Measurements from ENCODE around the gene SLC25A34. TPM values are rescaled to one million over a fixed set of nuclear protein-coding genes. Genes with fewer than 3 reads are reported as not detected.

Gene SLC25A34
- total and polyA plus RNA-seq, 2 of the 13 experiments (the other 11 are each of a cell fraction or from before 2014, with no cell fraction given) = 0.13 to 0.18 TPM

- H3K4me1 ChIP-seq (ENCODE audit: insufficient read depth, low read length) = no peaks in the 10 kb centered on the region
- intact Hi-C loops (cut with micrococcal nuclease; ENCODE audit: unreplicated experiment) (no loop called here), in situ Hi-C loops (cut with HindIII; ENCODE audit: extremely low pct_ligation_motif_present, low pct_unique_long_range_greater_than_20kb) (no loop called here)
- WGBS (ENCODE audit: low lambda C conversion rate) = 96% methylated on average over 4 of the region's 26 CpGs
- CTCF ChIA-PET (ENCODE audit: low intra/inter-chr PET ratio, low total read pairs) = no interaction called here
- no peak for DNase-seq (ENCODE audit: low spot score)
- no peaks in the 10 kb centered on the region for H3K79me2 ChIP-seq (ENCODE audit: insufficient read depth, low read length)
- H2AFZ ChIP-seq (ENCODE audit: low read length) = no peak overlapping the region
- no peak for ATAC-seq
- H3K27me3 ChIP-seq (ENCODE audit: control insufficient read depth in 1 of 2, insufficient read depth in 2 of 2, low read length in 2 of 2) = no peaks in the 10 kb centered on the region
- H3K9me3 ChIP-seq (ENCODE audit: low read length) = no peaks in the 10 kb centered on the region
- no peak overlapping the region for H3K4me2 ChIP-seq (ENCODE audit: low read depth, low read length)
- no peak for FAIRE-seq
- no peak overlapping the region for H3K27ac ChIP-seq (ENCODE audit: extremely low read length, insufficient read depth, low read length)
- H3K4me3 ChIP-seq (replicated peaks in 1 of 3; ENCODE audit: insufficient read depth in 1 of 3, low read depth in 2 of 3, low read length in 3 of 3) = no peak overlapping the region
- TF ChIP-seq ZBTB42 (CRISPR knock-in tag; IDR thresholded peaks at IDR 0.05) (no peak), SRSF1 (optimal IDR thresholded peaks at IDR 0.05; ENCODE audit: low read depth, low read length) (no peak), ZNF282 (IDR thresholded peaks at IDR 0.05; ENCODE audit: partially characterized antibody) (no peak), BHLHE40 (IDR thresholded peaks at IDR 0.05; ENCODE audit: low read length) (no peak), IKZF4 (CRISPR knock-in tag; IDR thresholded peaks at IDR 0.05; ENCODE audit: borderline replicate concordance, low read depth, not compliant biosample characterization) (no peak), TEF (CRISPR knock-in tag; IDR thresholded peaks at IDR 0.05) (no peak), GPN1 (CRISPR knock-in tag; IDR thresholded peaks at IDR 0.05; ENCODE audit: borderline replicate concordance) (no peak), GMEB2 (CRISPR knock-in tag; IDR thresholded peaks at IDR 0.05; ENCODE audit: low read depth) (no peak), CHD2 (IDR thresholded peaks at IDR 0.05; ENCODE audit: low read depth, low read length) (no peak)
- POLR2A ChIA-PET = no interaction called here
- H4K20me1 ChIP-seq (ENCODE audit: insufficient read depth, low read length) = no peaks in the 10 kb centered on the region
- no TSS peak for BruUV-seq (replicated peaks)
- H3K9ac ChIP-seq (ENCODE audit: insufficient read depth, low read depth, low read length) = no peak overlapping the region
- peaks cover 14 to 50% of the 10 kb centered on the region in 2 experiments; a peak in 4 of 5 replicates for H3K36me3 ChIP-seq (replicated peaks in 1 of 2; ENCODE audit: control insufficient read depth in 1 of 2, insufficient read depth in 2 of 2, low read length in 2 of 2)
Measured at GRCh38 chr1:15724949-15725880, 10.8 kb upstream of the SLC25A34 start.
